Measurements from ENCODE around the gene HEBP1. TPM values are rescaled to one million over a fixed set of nuclear protein-coding genes. Genes with fewer than 3 reads are reported as not detected.

The HEBP1 gene
- total RNA-seq, 2 donors from 2014 or later, result 28.3 to 30.4 TPM

DNA sequence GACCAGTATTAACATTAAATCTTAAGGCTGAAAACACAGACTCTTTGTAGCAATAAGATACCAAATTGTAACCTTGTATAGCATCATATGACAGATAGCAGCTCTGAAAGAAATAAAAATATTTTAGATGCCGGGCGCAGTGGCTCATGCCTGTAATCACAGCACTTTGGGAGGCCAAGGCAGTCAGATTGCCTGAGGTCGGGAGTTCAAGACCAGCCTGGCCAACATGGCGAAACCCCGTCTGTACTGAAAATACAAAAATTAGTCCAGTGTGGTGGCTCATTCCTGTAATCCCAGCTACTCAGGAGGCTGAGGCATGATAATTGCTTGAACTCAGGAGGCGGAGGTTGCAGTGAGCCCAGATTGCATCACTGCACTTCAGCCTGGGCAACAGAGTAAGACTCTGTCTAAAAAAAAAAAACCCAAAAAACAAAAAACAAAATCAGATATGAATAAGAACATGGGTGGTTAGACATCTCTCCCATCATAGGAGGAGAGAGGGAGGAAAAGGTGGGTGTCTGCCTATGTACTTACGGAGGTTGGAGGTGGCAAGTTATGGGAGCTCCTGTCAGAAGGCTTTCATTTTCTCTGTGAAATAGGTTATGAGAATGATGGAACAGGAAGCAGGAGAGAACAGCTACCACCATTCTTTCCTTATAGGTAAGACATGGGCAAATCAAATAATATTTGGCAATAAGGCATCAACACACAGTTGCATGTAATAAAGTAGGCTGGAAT, 7.6 kb upstream of the HEBP1 start:
- H3K27me3 Mint-ChIP-seq (ENCODE audit: low read depth), result no peaks in the 10 kb centered on the region
- no peaks in the 10 kb centered on the region for H3K9me3 Mint-ChIP-seq
- H3K36me3 Mint-ChIP-seq (ENCODE audit: insufficient read depth in 2 of 2), result no peaks in the 10 kb centered on the region
- ATAC-seq (replicated peaks in 1 of 2) (no peak), DNase-seq (no peak)
- no peak overlapping the region for H3K4me3 Mint-ChIP-seq
- no peaks in the 10 kb centered on the region for H3K4me1 Mint-ChIP-seq (ENCODE audit: low read depth)
- no peak overlapping the region for H3K27ac Mint-ChIP-seq

DNA sequence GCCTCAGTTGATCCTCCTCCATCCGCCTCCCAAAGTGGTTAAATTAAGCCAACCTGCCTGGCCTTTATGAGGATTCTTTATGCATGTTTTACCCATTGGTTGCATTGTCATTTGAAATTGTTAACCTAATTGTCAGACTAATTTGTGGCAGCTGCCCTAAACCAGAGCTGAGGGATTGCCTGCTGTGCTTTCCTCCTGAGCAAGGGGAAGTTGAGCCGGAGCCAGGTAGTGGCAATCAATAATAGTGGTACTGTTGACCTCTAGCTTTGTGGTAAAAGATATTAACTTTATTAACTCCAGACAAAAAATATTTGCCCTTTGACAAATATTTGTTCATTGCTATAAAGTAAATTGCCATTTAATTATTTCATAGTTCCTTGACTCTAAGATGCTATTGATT, 5.6 kb upstream of the HEBP1 start:
- peaks cover 8% of the 10 kb centered on the region for H3K4me1 Mint-ChIP-seq (ENCODE audit: low read depth)
- H3K4me3 Mint-ChIP-seq, result no peak overlapping the region
- peaks cover 0 to 2% of the 10 kb centered on the region in 2 donors for H3K36me3 Mint-ChIP-seq (ENCODE audit: insufficient read depth in 2 of 2)
- no peaks in the 10 kb centered on the region for H3K9me3 Mint-ChIP-seq
- DNase-seq, result no peak
- H3K27ac Mint-ChIP-seq, result no peak overlapping the region
- peaks cover 9% of the 10 kb centered on the region for H3K27me3 Mint-ChIP-seq (ENCODE audit: low read depth)
- no peak for ATAC-seq (replicated peaks in 1 of 2)

DNA sequence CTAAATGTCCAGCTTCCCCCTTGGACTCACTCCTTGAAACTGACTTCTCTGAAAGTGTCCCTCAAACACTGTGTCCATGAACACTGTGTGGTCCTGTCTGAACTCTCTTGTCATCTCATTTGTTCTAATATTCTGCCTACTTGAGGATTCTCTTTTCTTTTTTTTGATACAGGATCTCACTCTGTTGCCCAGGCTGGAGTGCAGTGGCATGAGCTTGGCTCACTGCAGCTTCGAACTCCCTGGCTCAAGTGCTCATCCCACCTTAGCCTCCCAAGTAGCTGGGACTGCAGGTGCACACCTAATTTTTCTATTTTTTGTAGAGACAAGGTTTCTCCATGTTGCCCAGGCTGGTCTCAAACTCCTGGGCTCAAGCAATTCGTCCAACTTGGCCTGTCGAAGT, 4.9 kb upstream of the HEBP1 start:
- Mint-ChIP-seq H3K9me3 (no peaks in the 10 kb centered on the region), H3K4me3 (no peak overlapping the region), H3K4me1 (ENCODE audit: low read depth) (peaks cover 10% of the 10 kb centered on the region), H3K36me3 (ENCODE audit: insufficient read depth in 2 of 2) (peaks cover 0 to 2% of the 10 kb centered on the region in 2 donors), H3K27ac (no peak overlapping the region), H3K27me3 (ENCODE audit: low read depth) (peaks cover 9% of the 10 kb centered on the region)
- no peak for ATAC-seq (replicated peaks in 1 of 2)
- DNase-seq, result no peak

DNA sequence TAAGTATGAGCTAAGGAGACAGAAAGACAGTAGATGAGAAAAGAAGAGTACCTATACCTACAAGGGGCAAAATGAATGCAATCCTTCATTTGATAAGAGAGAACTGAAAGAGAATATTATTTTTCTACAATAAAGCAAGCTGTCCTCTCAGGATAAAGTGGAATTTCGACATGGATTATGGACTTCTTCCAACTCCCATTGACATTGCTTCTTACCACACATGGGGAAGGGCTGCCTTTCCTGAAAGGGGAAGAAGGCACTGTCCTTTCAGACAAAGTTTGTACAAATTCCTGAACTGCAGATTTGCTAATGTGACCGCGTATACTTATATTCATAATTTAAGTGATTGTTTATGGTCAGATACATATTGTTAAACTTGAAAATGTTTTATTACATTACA, 4.3 kb upstream of the HEBP1 start:
- Mint-ChIP-seq H3K9me3 (no peaks in the 10 kb centered on the region), H3K36me3 (ENCODE audit: insufficient read depth in 2 of 2) (peaks cover 0 to 2% of the 10 kb centered on the region in 2 donors), H3K4me3 (no peak overlapping the region), H3K27me3 (ENCODE audit: low read depth) (peaks cover 9% of the 10 kb centered on the region), H3K4me1 (ENCODE audit: low read depth) (peaks cover 16% of the 10 kb centered on the region), H3K27ac (no peak overlapping the region)
- ATAC-seq (replicated peaks in 1 of 2), result no peak
- DNase-seq, result no peak

DNA sequence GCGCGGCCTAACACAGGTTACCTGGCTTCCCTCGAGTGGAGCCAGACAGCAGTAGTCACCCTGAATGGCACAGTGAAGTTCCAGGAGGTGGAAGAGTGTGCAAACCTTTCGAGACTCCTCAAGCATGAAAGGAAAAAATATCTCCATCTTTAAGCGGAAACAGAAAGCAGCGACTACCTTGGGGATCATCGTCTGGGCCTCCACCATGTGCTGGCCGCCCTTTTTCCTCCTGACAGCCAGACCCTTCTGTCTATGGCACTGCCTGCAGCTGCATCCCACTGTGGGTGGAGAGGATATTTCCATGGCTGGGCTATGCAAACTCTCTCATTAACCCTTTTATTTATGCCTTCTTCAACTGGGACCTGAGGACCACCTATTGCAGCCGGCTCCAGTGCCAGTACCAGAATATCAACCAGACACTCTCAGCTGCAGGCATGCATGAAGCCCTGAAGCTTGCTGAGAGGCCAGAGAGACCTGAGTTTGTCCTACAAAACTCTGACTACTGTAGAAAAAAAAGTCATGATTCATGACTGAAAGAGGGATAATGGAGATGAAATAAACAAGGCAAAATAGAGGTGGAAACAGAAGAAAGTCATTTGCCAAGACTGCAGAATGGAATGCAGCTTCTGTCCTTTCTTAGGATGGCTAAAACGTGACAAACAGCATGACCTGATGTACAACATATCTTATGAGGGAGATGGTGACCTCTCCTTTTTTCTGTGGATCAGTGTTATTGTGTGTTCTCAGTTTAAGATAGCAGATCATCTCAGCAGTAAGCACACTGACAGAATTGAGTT, 2.4 kb upstream of the HEBP1 start:
- Mint-ChIP-seq H3K36me3 (ENCODE audit: insufficient read depth in 2 of 2) (peaks cover 0 to 2% of the 10 kb centered on the region in 2 donors), H3K4me3 (peak overlapping the region; percentile 78 to 82), H3K27ac (no peak overlapping the region), H3K4me1 (ENCODE audit: low read depth) (peaks cover 29% of the 10 kb centered on the region), H3K9me3 (no peaks in the 10 kb centered on the region), H3K27me3 (ENCODE audit: low read depth) (peaks cover 9% of the 10 kb centered on the region)
- DNase-seq (no peak), ATAC-seq (replicated peaks in 1 of 2) (no peak)

DNA sequence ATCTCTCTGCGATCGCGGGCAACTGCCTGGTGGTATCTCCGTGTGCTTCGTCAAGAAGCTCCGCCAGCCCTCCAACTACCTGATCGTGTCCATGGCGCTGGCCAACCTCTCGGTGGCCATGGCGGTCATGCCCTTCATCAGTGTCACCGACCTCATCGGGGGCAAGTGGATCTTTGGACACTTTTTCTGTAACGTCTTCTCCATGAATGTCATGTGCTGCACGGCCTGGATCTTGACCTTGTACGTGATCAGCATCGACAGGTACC, 1.6 kb upstream of the HEBP1 start:
- ATAC-seq (replicated peaks in 1 of 2) (no peak), DNase-seq (no peak)
- Mint-ChIP-seq H3K27me3 (ENCODE audit: low read depth) (peaks cover 9% of the 10 kb centered on the region), H3K4me3 (peak overlapping the region; percentile 78 to 82), H3K9me3 (no peaks in the 10 kb centered on the region), H3K36me3 (ENCODE audit: insufficient read depth in 2 of 2) (peaks cover 0 to 2% of the 10 kb centered on the region in 2 donors), H3K27ac (no peak overlapping the region), H3K4me1 (ENCODE audit: low read depth) (peaks cover 35% of the 10 kb centered on the region)

DNA sequence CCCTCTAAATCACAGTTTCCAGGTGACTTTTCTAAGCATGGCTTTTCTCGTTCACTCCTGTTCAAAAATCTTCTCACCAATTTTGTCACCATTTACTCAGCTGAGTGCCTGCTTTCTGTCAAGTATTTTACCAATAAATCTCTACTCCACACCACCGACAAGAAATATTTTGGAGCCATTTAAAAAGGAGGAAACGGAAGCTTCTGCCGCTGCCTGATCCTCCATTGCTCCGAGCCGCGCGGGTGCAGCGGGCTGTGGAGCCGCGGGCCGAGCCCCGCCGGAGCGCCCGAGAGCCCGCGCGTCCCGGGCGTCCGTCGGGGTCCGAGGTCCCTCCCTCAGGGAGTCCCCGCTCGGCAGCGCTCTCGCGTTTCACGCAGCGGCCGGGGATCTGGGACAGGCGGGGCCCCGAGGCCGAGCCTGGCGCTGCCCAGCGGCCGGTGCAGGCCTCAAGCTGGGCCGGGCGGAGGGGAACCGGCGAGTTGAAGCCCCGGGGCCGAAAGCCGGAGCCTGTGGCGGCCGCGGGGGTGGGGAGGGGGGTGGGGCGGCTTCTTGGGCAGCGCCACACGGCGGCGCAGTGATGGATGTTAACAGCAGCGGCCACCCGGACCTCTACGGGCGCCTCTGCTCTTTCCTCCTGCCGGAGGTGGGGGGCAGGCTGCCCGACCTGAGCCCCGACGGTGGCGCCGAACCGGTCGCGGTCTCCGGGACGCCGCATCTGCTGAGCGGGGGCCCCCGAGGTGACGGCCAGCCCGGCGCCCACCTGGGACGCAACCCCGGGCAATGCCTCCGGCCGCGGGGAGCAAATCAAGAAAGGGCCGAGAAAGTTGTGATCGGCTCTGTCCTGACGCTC, 1.1 kb upstream of the HEBP1 start:
- peak; percentile 56 to 57 for DNase-seq
- Mint-ChIP-seq H3K27me3 (ENCODE audit: low read depth) (peaks cover 9% of the 10 kb centered on the region), H3K36me3 (ENCODE audit: insufficient read depth in 2 of 2) (peaks cover 0 to 2% of the 10 kb centered on the region in 2 donors), H3K4me1 (ENCODE audit: low read depth) (peaks cover 35% of the 10 kb centered on the region), H3K4me3 (peak overlapping the region; percentile 93 to 95), H3K27ac (peak overlapping the region; percentile 9), H3K9me3 (no peaks in the 10 kb centered on the region)
- peak; percentile 24 to 31 for ATAC-seq (replicated peaks in 1 of 2)

DNA sequence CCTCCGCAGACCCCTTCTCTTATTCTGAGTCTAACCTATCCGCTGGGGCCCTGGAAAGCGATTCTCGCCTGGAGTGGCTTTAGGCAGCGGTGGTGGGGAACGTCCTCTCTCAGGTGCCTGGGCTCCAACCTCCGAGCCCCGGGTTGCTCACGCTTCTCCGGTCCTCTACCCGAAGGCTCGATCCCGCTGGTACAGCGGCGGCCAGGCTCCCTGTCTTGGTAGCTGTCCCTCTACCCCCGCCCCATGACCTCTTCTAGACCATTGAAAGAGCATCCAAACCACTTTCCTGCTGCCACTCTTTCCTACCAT, 505 bp upstream of the HEBP1 start:
- Mint-ChIP-seq H3K27ac (peak overlapping the region; percentile 9), H3K27me3 (ENCODE audit: low read depth) (peaks cover 9% of the 10 kb centered on the region), H3K4me3 (peak overlapping the region; percentile 93 to 95), H3K36me3 (ENCODE audit: insufficient read depth in 2 of 2) (peaks cover 0 to 2% of the 10 kb centered on the region in 2 donors), H3K4me1 (ENCODE audit: low read depth) (peaks cover 35% of the 10 kb centered on the region), H3K9me3 (no peaks in the 10 kb centered on the region)
- ATAC-seq (replicated peaks in 1 of 2), result peak; percentile 46 to 49
- peak in 1 of 2 donors; percentile 52 for DNase-seq

DNA sequence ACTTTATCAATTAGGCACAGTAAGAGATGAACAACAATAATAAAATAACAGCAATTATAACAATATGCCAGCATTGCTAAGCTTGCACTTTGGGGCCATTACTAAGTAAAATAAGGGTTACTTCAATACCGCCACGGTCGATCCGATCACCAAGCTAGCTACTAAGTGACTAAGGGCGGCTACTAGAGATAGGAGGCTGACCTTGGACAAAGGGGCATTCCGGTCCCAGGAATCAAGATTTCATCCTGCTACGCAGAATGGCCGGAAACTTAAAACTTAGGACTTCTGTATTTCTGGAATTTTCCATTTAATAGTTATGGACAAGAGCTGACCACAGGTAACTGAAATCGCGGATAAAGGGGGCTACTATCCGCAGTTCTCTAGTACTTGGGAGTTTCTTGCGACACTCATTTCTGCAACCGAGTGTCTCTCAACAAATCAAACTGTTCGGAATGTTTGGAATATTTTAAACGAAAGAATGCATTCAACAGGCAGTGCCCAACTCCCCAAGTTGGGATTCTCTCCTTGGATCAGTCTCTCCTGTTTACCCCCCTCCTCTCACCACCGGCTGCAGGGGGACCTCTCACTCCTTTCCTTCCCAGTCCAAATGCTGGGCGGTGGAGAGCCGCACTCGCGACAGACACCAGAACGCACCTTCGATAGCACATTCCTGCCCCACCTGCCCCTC, 650 bp downstream of the HEBP1 start:
- Mint-ChIP-seq H3K4me3 (peak overlapping the region; percentile 93 to 95), H3K27ac (no peak overlapping the region)
- no peak for DNase-seq

DNA sequence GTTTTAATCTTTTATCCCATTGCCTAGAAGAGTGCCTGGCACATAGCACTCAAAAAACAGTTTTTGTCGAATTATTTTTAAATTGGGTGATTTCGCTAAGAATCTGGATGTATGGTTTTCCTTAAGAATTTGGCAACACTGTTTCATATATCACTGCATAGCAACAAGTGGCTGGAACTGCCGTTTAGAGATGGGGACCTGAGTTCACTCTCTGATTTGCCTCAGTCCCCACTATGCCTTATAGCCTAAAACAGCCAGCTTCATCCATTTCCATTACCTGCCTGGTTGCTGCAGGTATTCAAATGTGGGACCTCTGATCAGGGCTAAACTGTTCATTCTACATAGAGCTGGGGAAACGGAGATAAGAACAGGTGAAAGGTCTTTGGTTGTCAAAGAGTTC, 1.8 kb downstream of the HEBP1 start:
- DNase-seq, result no peak
- H3K4me1 Mint-ChIP-seq (ENCODE audit: low read depth), result peaks cover 39% of the 10 kb centered on the region

More for the DNA sequence above, 650 bp downstream of the HEBP1 start:
- Mint-ChIP-seq H3K27me3 (ENCODE audit: low read depth) (peaks cover 9% of the 10 kb centered on the region), H3K9me3 (no peaks in the 10 kb centered on the region), H3K4me1 (ENCODE audit: low read depth) (peaks cover 35% of the 10 kb centered on the region), H3K36me3 (ENCODE audit: insufficient read depth in 2 of 2) (peaks cover 0 to 2% of the 10 kb centered on the region in 2 donors)
- ATAC-seq (replicated peaks in 1 of 2), result no peak

DNA sequence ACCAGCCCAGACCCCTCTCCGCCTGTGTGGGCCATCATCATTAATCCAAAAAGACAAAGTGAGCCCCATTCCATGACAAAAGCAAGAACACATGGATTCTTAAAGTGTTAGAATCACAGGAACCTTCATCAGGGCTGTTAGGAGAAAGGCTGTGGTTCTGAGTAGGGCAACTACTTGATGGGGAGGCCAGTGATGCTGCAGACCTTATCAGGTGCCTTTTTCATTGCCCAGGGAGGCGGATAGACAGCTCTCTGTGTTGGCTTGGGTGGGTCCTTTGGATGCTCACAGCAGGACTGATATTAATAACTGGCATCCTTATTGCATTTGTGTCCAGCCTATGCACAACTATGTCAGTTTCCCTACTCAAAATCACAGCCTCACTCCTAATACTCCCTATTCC, 2.3 kb downstream of the HEBP1 start:
- no peak for ATAC-seq (replicated peaks in 1 of 2)
- no peak overlapping the region for H3K27ac Mint-ChIP-seq

More for the DNA sequence above, 1.8 kb downstream of the HEBP1 start:
- Mint-ChIP-seq H3K4me3 (no peak overlapping the region), H3K27me3 (ENCODE audit: low read depth) (peaks cover 9% of the 10 kb centered on the region), H3K36me3 (ENCODE audit: insufficient read depth in 2 of 2) (peaks cover 0 to 2% of the 10 kb centered on the region in 2 donors), H3K27ac (no peak overlapping the region), H3K9me3 (no peaks in the 10 kb centered on the region)
- ATAC-seq (replicated peaks in 1 of 2), result no peak

DNA sequence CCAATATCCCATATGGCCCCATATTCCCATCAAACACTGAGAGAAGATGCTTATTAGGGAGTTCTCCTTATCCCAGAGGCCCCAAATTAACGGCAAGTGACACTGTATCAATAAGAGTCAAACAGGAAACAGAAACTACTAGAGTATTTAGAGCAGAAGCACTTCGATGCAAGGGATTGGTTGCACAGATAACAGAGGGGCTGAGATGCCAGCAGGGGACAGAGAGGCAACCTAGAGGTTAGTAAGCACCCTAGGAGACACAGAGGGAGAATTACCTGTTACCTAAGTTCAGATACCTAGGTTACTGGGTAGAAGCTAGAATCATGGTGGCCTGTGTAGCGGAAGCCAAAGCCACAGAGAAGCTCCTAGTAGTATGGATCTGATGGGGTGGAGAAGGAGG, 2.9 kb downstream of the HEBP1 start:
- H3K27ac Mint-ChIP-seq, result no peak overlapping the region
- H3K4me1 Mint-ChIP-seq (ENCODE audit: low read depth), result peaks cover 48% of the 10 kb centered on the region
- DNase-seq (no peak), ATAC-seq (replicated peaks in 1 of 2) (no peak)
- no peak overlapping the region for H3K4me3 Mint-ChIP-seq
- peaks cover 6% of the 10 kb centered on the region for H3K27me3 Mint-ChIP-seq (ENCODE audit: low read depth)
- peaks cover 1 to 2% of the 10 kb centered on the region in 2 donors for H3K36me3 Mint-ChIP-seq (ENCODE audit: insufficient read depth in 2 of 2)
- no peaks in the 10 kb centered on the region for H3K9me3 Mint-ChIP-seq

More for the DNA sequence above, 2.3 kb downstream of the HEBP1 start:
- H3K27me3 Mint-ChIP-seq (ENCODE audit: low read depth), result peaks cover 9% of the 10 kb centered on the region
- H3K4me1 Mint-ChIP-seq (ENCODE audit: low read depth), result peaks cover 44% of the 10 kb centered on the region
- H3K36me3 Mint-ChIP-seq (ENCODE audit: insufficient read depth in 2 of 2), result peaks cover 1 to 2% of the 10 kb centered on the region in 2 donors
- no peaks in the 10 kb centered on the region for H3K9me3 Mint-ChIP-seq
- no peak overlapping the region for H3K4me3 Mint-ChIP-seq
- no peak for DNase-seq
